ENCODE measurements around the gene TNFRSF19. TPM values are rescaled to one million over a fixed set of nuclear protein-coding genes. Genes with fewer than 3 reads are reported as not detected.

Gene TNFRSF19
- total RNA-seq, 1 experiment from 2014 or later: 0.06 TPM

GRCh38 chr13:23683084-23683483, 112.9 kb downstream of the TNFRSF19 start:
- Histone ChIP-seq H3K4me3 (ENCODE audit: low read depth, low read length, poor library complexity, severe bottlenecking) (no peak overlapping the region), H3K4me1 (ENCODE audit: insufficient read depth, low read length, poor library complexity, severe bottlenecking) (no peaks in the 10 kb centered on the region), H3K27ac (ENCODE audit: low read depth, low read length, poor library complexity, severe bottlenecking) (no peak overlapping the region), H3K9me3 (ENCODE audit: low read depth, low read length, poor library complexity, severe bottlenecking) (peaks cover 13% of the 10 kb centered on the region), H3K36me3 (ENCODE audit: insufficient read depth, low read length, poor library complexity, severe bottlenecking) (no peaks in the 10 kb centered on the region), H3K27me3 (replicated peaks; ENCODE audit: insufficient read depth, low read depth, low read length, poor library complexity) (no peaks in the 10 kb centered on the region)
- ChIA-PET POLR2A (ENCODE audit: low non-redundant PET) (no interaction called here), CTCF (no interaction called here)
- TF ChIP-seq, protein P1, sequence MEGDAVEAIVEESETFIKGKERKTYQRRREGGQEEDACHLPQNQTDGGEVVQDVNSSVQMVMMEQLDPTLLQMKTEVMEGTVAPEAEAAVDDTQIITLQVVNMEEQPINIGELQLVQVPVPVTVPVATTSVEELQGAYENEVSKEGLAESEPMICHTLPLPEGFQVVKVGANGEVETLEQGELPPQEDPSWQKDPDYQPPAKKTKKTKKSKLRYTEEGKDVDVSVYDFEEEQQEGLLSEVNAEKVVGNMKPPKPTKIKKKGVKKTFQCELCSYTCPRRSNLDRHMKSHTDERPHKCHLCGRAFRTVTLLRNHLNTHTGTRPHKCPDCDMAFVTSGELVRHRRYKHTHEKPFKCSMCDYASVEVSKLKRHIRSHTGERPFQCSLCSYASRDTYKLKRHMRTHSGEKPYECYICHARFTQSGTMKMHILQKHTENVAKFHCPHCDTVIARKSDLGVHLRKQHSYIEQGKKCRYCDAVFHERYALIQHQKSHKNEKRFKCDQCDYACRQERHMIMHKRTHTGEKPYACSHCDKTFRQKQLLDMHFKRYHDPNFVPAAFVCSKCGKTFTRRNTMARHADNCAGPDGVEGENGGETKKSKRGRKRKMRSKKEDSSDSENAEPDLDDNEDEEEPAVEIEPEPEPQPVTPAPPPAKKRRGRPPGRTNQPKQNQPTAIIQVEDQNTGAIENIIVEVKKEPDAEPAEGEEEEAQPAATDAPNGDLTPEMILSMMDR (conservative IDR thresholded peaks at IDR 0.05; ENCODE audit: low read depth, low read length): no peak
- no peak for TF ChIP-seq EZH2 (IDR thresholded peaks at IDR 0.05; ENCODE audit: borderline replicate concordance, low read depth, low read length, poor library complexity, severe bottlenecking)
- intact Hi-C loops (cut with micrococcal nuclease; ENCODE audit: unreplicated experiment): no loop called here
- no TSS peak for BruUV-seq (replicated peaks)
- no peak for DNase-seq (ENCODE audit: low spot score)

- H3K27me3 ChIP-seq (replicated peaks; ENCODE audit: insufficient read depth, low read depth, low read length, poor library complexity): no peaks in the 10 kb centered on the region
- no peaks in the 10 kb centered on the region for H3K4me1 ChIP-seq (ENCODE audit: insufficient read depth, low read length, poor library complexity, severe bottlenecking)
- H3K27ac ChIP-seq (ENCODE audit: low read depth, low read length, poor library complexity, severe bottlenecking): no peak overlapping the region
- ChIA-PET POLR2A (ENCODE audit: low non-redundant PET) (no interaction called here), CTCF (no interaction called here)
- intact Hi-C loops (cut with micrococcal nuclease; ENCODE audit: unreplicated experiment): no loop called here
- peaks cover 13% of the 10 kb centered on the region for H3K9me3 ChIP-seq (ENCODE audit: low read depth, low read length, poor library complexity, severe bottlenecking)
- no TSS peak for BruUV-seq (replicated peaks)
- H3K36me3 ChIP-seq (ENCODE audit: insufficient read depth, low read length, poor library complexity, severe bottlenecking): no peaks in the 10 kb centered on the region
- DNase-seq (ENCODE audit: low spot score): no peak
- TF ChIP-seq EZH2 (IDR thresholded peaks at IDR 0.05; ENCODE audit: borderline replicate concordance, low read depth, low read length, poor library complexity, severe bottlenecking): no peak
- TF ChIP-seq, protein P1 (conservative IDR thresholded peaks at IDR 0.05; ENCODE audit: low read depth, low read length): no peak
- H3K4me3 ChIP-seq (ENCODE audit: low read depth, low read length, poor library complexity, severe bottlenecking): no peak overlapping the region
Measured at GRCh38 chr13:23684647-23685046, 114.4 kb downstream of the TNFRSF19 start.

- Histone ChIP-seq H3K9me3 (ENCODE audit: low read depth, low read length, poor library complexity, severe bottlenecking) (peaks cover 13% of the 10 kb centered on the region), H3K27ac (ENCODE audit: low read depth, low read length, poor library complexity, severe bottlenecking) (no peak overlapping the region), H3K36me3 (ENCODE audit: insufficient read depth, low read length, poor library complexity, severe bottlenecking) (no peaks in the 10 kb centered on the region), H3K4me3 (ENCODE audit: low read depth, low read length, poor library complexity, severe bottlenecking) (no peak overlapping the region), H3K4me1 (ENCODE audit: insufficient read depth, low read length, poor library complexity, severe bottlenecking) (no peaks in the 10 kb centered on the region), H3K27me3 (replicated peaks; ENCODE audit: insufficient read depth, low read depth, low read length, poor library complexity) (no peaks in the 10 kb centered on the region)
- intact Hi-C loops (cut with micrococcal nuclease; ENCODE audit: unreplicated experiment): no loop called here
- no peak for DNase-seq (ENCODE audit: low spot score)
- CTCF ChIA-PET: no interaction called here
- TF ChIP-seq EZH2 (IDR thresholded peaks at IDR 0.05; ENCODE audit: borderline replicate concordance, low read depth, low read length, poor library complexity, severe bottlenecking): no peak
- TF ChIP-seq, protein P1 (conservative IDR thresholded peaks at IDR 0.05; ENCODE audit: low read depth, low read length): no peak
- BruUV-seq (replicated peaks): no TSS peak
- POLR2A ChIA-PET (ENCODE audit: low non-redundant PET): no interaction called here
Measured at GRCh38 chr13:23685416-23685815, 115.2 kb downstream of the TNFRSF19 start.
